Fibroblast of villous mesenchyme (primary cell): Measurements from ENCODE around the gene KLHDC4. TPM values are rescaled to one million over a fixed set of nuclear protein-coding genes. Genes with fewer than 3 reads are reported as not detected.

ENCODE experiments used
- DNase-seq: peaks from one replicate; pipeline ENCODE4 v3.0.0-alpha.2; 2010; ENCODE audit warnings: low read depth
- H3K4me3 ChIP-seq: 2 replicates; pipeline ENCODE4 v1.5.1; 2011; ENCODE audit warnings: low read depth, mild to moderate bottlenecking, low read length
- CTCF ChIP-seq: IDR thresholded peaks from 2 replicates; pipeline ENCODE4 v1.5.1; 2012; ENCODE audit warnings: low read depth, mild to moderate bottlenecking, low read length; ENCODE audit not compliant: insufficient read depth
- total RNA-seq: library from RNA; depleted of rRNA; stranded (reverse); fragments of >200 nt; gene quantifications from 2 replicates; pipeline ENCODE4 v1.2.3, GENCODE V29; 2012

The KLHDC4 gene
- total RNA-seq, 1 donor = 14.7 TPM

- no peak overlapping the region for H3K4me3 ChIP-seq
- TF ChIP-seq CTCF = no peak
- DNase-seq = no peak
Observed at GRCh38 chr16:87754535-87754934, 11.3 kb downstream of the KLHDC4 start.

GRCh38 chr16:87747626-87748414 is 18.0 kb downstream of the KLHDC4 start:
- no peak for TF ChIP-seq CTCF
- DNase-seq = no peak
- H3K4me3 ChIP-seq = no peak overlapping the region

- no peak overlapping the region for H3K4me3 ChIP-seq
- no peak for TF ChIP-seq CTCF
- no peak for DNase-seq
Observed at GRCh38 chr16:87746178-87746577, 19.6 kb downstream of the KLHDC4 start.

- TF ChIP-seq CTCF = no peak
- DNase-seq = no peak
- no peak overlapping the region for H3K4me3 ChIP-seq
Observed at GRCh38 chr16:87744750-87745514, 20.9 kb downstream of the KLHDC4 start.

- no peak for DNase-seq
- no peak for TF ChIP-seq CTCF
Observed at GRCh38 chr16:87742781-87743490, 22.9 kb downstream of the KLHDC4 start.

GRCh38 chr16:87741700-87742415 is 23.9 kb downstream of the KLHDC4 start:
- no peak for TF ChIP-seq CTCF
- DNase-seq = no peak
- H3K4me3 ChIP-seq = no peak overlapping the region

More at GRCh38 chr16:87742781-87743490, 22.9 kb downstream of the KLHDC4 start:
- no peak overlapping the region for H3K4me3 ChIP-seq
